Esophagus squamous epithelium (tissue), 4 donors: ENCODE data around the gene OR56A1.

Experiments
- POLR2A ChIP-seq, 4 donors: fragments of 450-650 bp; IDR thresholded peaks; one replicate each; pipeline ENCODE4 v1.6.1; 2017; ENCODE audit warnings: antibody characterized with exemption in 4 of 4, mild to moderate bottlenecking in 4 of 4, moderate library complexity in 3 of 4
- TF ChIP-seq, protein P1 (sequence below), 6 experiments: fragments of 450-650 bp in 4 of 6; fragments of 200-600 bp in 2 of 6; sonication (generic) in 2 of 6; IDR thresholded peaks; one replicate each; pipeline ENCODE4 v1.5.1; 2016 to 2019; ENCODE audit warnings: antibody characterized with exemption in 6 of 6, mild to moderate bottlenecking in 4 of 6, moderate library complexity in 4 of 6

DNA sequence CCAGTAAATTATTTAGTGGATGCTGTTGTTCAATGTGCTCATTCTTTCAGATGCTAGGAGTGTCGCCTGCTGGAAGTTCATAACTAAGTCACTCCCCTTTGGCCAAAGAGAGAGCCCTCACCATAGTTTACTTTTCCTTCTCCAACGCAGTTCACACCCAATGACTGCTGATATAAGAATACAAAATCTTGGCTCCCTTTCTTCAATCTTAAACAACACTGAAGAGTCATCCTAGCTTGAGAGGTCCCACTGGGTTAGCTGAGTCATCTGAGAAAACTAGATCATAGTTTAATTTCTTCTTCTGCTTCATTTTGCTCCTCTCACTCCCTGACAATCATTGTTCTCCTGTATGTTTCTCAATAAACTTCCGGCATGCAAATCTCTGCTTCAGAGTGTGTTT lies 38.4 kb downstream of the OR56A1 start:
- TF ChIP-seq, protein P1, sequence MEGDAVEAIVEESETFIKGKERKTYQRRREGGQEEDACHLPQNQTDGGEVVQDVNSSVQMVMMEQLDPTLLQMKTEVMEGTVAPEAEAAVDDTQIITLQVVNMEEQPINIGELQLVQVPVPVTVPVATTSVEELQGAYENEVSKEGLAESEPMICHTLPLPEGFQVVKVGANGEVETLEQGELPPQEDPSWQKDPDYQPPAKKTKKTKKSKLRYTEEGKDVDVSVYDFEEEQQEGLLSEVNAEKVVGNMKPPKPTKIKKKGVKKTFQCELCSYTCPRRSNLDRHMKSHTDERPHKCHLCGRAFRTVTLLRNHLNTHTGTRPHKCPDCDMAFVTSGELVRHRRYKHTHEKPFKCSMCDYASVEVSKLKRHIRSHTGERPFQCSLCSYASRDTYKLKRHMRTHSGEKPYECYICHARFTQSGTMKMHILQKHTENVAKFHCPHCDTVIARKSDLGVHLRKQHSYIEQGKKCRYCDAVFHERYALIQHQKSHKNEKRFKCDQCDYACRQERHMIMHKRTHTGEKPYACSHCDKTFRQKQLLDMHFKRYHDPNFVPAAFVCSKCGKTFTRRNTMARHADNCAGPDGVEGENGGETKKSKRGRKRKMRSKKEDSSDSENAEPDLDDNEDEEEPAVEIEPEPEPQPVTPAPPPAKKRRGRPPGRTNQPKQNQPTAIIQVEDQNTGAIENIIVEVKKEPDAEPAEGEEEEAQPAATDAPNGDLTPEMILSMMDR (IDR thresholded peaks at IDR 0.05), result no peak
- no peak for TF ChIP-seq POLR2A (IDR thresholded peaks at IDR 0.05)
